CD14-positive monocyte (primary cell): ENCODE measurements around the gene AMOTL1. TPM values are rescaled to one million over a fixed set of nuclear protein-coding genes. Genes with fewer than 3 reads are reported as not detected.

Source experiments
- DNase-seq, 3 donors: peaks; one replicate each; pipeline ENCODE4 v3.0.0-alpha.2; 2011 to 2022
- H2AFZ ChIP-seq: 2 replicates; pipeline ENCODE4 v1.6.0; 2012; ENCODE audit warnings: mild to moderate bottlenecking, low read depth, low read length, inconsistent platforms; ENCODE audit not compliant: insufficient read depth, poor library complexity, severe bottlenecking
- H3K27ac ChIP-seq, 2 donors: 1 replicate in 1 of 2; 2 replicates in 1 of 2; pipeline ENCODE4 v1.5.1; 2012 to 2013; ENCODE audit warnings: low read length in 2 of 2, control low read depth in 1 of 2, inconsistent platforms in 1 of 2, low read depth in 1 of 2, mild to moderate bottlenecking in 1 of 2
- H3K27me3 ChIP-seq, 2 donors: one replicate each; pipeline versions ENCODE4 v1.6.0 to v1.6.1; 2011 to 2013; ENCODE audit warnings: low read length in 2 of 2; ENCODE audit not compliant: control insufficient read depth in 2 of 2, insufficient read depth in 2 of 2
- H3K36me3 ChIP-seq, 2 donors: replicated peaks in 1 of 2; 1 replicate in 1 of 2; 2 replicates in 1 of 2; pipeline versions ENCODE4 v1.5.1 to v1.6.1; 2012 to 2013; ENCODE audit warnings: low read length in 2 of 2, control low read depth in 1 of 2, inconsistent platforms in 1 of 2, mild to moderate bottlenecking in 1 of 2; ENCODE audit not compliant: insufficient read depth in 2 of 2, control insufficient read depth in 1 of 2
- H3K4me1 ChIP-seq, 2 donors: 1 replicate in 1 of 2; 2 replicates in 1 of 2; pipeline versions ENCODE4 v1.5.1 to v1.6.1; 2012 to 2013; ENCODE audit warnings: low read length in 2 of 2, control low read depth in 1 of 2, inconsistent platforms in 1 of 2, mild to moderate bottlenecking in 1 of 2, moderate library complexity in 1 of 2; ENCODE audit not compliant: insufficient read depth in 2 of 2, control insufficient read depth in 1 of 2
- H3K4me2 ChIP-seq: replicated peaks from 2 replicates; pipeline ENCODE3; 2012; ENCODE audit warnings: low read length, moderate library complexity, mild to moderate bottlenecking; ENCODE audit not compliant: poor library complexity, severe bottlenecking; ENCODE audit errors: extremely low read depth
- H3K4me3 ChIP-seq, 3 experiments: fragments of 200-600 bp in 1 of 3; sonication (generic) in 1 of 3; replicated peaks in 1 of 3; 1 replicate in 2 of 3; 2 replicates in 1 of 3; pipeline ENCODE4 v1.5.1; 2011 to 2013; ENCODE audit warnings: low read length in 3 of 3, mild to moderate bottlenecking in 3 of 3, control low read depth in 2 of 3, low read depth in 2 of 3, inconsistent platforms in 1 of 3, moderate library complexity in 1 of 3
- H3K79me2 ChIP-seq: 2 replicates; pipeline ENCODE4 v1.6.0; 2012; ENCODE audit warnings: mild to moderate bottlenecking, control low read depth, inconsistent platforms, low read length, moderate library complexity; ENCODE audit not compliant: insufficient read depth
- H3K9ac ChIP-seq: 2 replicates; pipeline ENCODE4 v1.6.0; 2017; ENCODE audit warnings: low read length, mild to moderate bottlenecking; ENCODE audit not compliant: insufficient read depth, poor library complexity, severe bottlenecking
- H3K9me3 ChIP-seq, 2 donors: replicated peaks in 1 of 2; 1 replicate in 1 of 2; 2 replicates in 1 of 2; pipeline versions ENCODE4 v1.5.1 to v1.6.1; 2012 to 2013; ENCODE audit warnings: low read length in 2 of 2, control low read depth in 1 of 2; ENCODE audit not compliant: control insufficient read depth in 1 of 2, insufficient read depth in 1 of 2
- H4K20me1 ChIP-seq: 2 replicates; pipeline ENCODE4 v1.6.0; 2012; ENCODE audit warnings: mild to moderate bottlenecking, low read length, control low read depth, moderate library complexity; ENCODE audit not compliant: insufficient read depth
- H3K27ac Mint-ChIP-seq, 7 donors: one replicate each; pipeline ENCODE4 v1.8.0; 2020; ENCODE audit warnings: mild to moderate bottlenecking in 7 of 7, mixed read lengths in 7 of 7, moderate library complexity in 6 of 7, inconsistent platforms in 2 of 7
- H3K27me3 Mint-ChIP-seq, 3 donors: one replicate each; pipeline ENCODE4 v1.8.0; 2021 to 2022; ENCODE audit warnings: low read depth in 3 of 3, mild to moderate bottlenecking in 3 of 3, mixed read lengths in 3 of 3, moderate library complexity in 3 of 3, inconsistent platforms in 1 of 3
- H3K36me3 Mint-ChIP-seq, 2 donors: one replicate each; pipeline ENCODE4 v1.8.0; 2020; ENCODE audit warnings: mixed read lengths in 2 of 2, inconsistent platforms in 1 of 2, mild to moderate bottlenecking in 1 of 2
- H3K4me1 Mint-ChIP-seq: one replicate; pipeline ENCODE4 v1.8.0; 2020; ENCODE audit warnings: mild to moderate bottlenecking, mixed read lengths
- H3K4me3 Mint-ChIP-seq, 2 donors: one replicate each; pipeline ENCODE4 v1.8.0; 2020; ENCODE audit warnings: mild to moderate bottlenecking in 2 of 2, mixed read lengths in 2 of 2, moderate library complexity in 1 of 2
- H3K9me3 Mint-ChIP-seq, 7 donors: one replicate each; pipeline ENCODE4 v1.8.0; 2020 to 2022; ENCODE audit warnings: mixed read lengths in 7 of 7, mild to moderate bottlenecking in 6 of 7, moderate library complexity in 6 of 7, inconsistent platforms in 2 of 7
- CTCF ChIP-seq: fragments of 200-600 bp; IDR thresholded peaks from one replicate; pipeline ENCODE4 v1.8.0; 2022; ENCODE audit warnings: antibody characterized with exemption, mild to moderate bottlenecking
- WGBS: methylation state at CpG from one replicate; pipeline ENCODE4 v1.1.5; 2013; ENCODE audit warnings: missing lambda C conversion rate; ENCODE audit not compliant: insufficient coverage; 5-methylcytosine and 5-hydroxymethylcytosine counted together
- intact Hi-C, 2 donors: fragments of 100-400 bp; cut with micrococcal nuclease; formaldehyde crosslinking; loops; one replicate each; pipeline versions ENCODE4 v1.15.0 to v1.15.1; 2023
- polyA plus RNA-seq, 3 donors: library from polyadenylated mRNA; depleted of rRNA in 1 of 3; unstranded in 2 of 3; stranded (reverse) in 1 of 3; fragments of 300-500 nt in 2 of 3; fragments of >200 nt in 1 of 3; fragmentation: Illumina TruSeq in 2 of 3; gene quantifications; 1 replicate in 2 of 3; 2 replicates in 1 of 3; pipeline ENCODE4 v1.2.3, GENCODE V29; 2012 to 2021

Gene AMOTL1
- polyA plus RNA-seq, 3 donors: 0.41 to 0.66 (median 0.46) TPM

GRCh38 chr11:94924612-94925011, 156.5 kb downstream of the AMOTL1 start:
- Mint-ChIP-seq H3K27ac (peak overlapping the region in 1 of 7 donors; percentile 44), H3K36me3 (no peaks in the 10 kb centered on the region), H3K4me1 (peaks cover 37% of the 10 kb centered on the region), H3K9me3 (peaks cover 0 to 7% (median 3%) of the 10 kb centered on the region in 7 donors), H3K4me3 (no peak overlapping the region), H3K27me3 (peaks cover 0 to 3% (median 2%) of the 10 kb centered on the region in 3 donors)
- H2AFZ ChIP-seq: peak overlapping the region; percentile 9
- peaks cover 11 to 13% of the 10 kb centered on the region in 2 donors for H3K4me1 ChIP-seq
- H3K4me3 ChIP-seq: no peak overlapping the region
- H3K79me2 ChIP-seq: no peaks in the 10 kb centered on the region
- no peak overlapping the region for H3K27ac ChIP-seq
- no peak overlapping the region for H3K4me2 ChIP-seq
- 11% methylated on average over 3 of the region's 5 CpGs for WGBS
- no peak for TF ChIP-seq CTCF
- H3K36me3 ChIP-seq: no peaks in the 10 kb centered on the region
- no peaks in the 10 kb centered on the region for H3K27me3 ChIP-seq
- H3K9ac ChIP-seq: no peak overlapping the region
- no peaks in the 10 kb centered on the region for H3K9me3 ChIP-seq
- H4K20me1 ChIP-seq: no peaks in the 10 kb centered on the region
- intact Hi-C loops: no loop called here
- no peak for DNase-seq

- Mint-ChIP-seq H3K4me3 (no peak overlapping the region), H3K4me1 (peaks cover 37% of the 10 kb centered on the region), H3K9me3 (peaks cover 0 to 7% (median 3%) of the 10 kb centered on the region in 7 donors), H3K27me3 (peaks cover 0 to 3% (median 2%) of the 10 kb centered on the region in 3 donors), H3K36me3 (no peaks in the 10 kb centered on the region), H3K27ac (no peak overlapping the region)
- Histone ChIP-seq H3K4me3 (no peak overlapping the region), H3K36me3 (no peaks in the 10 kb centered on the region), H3K4me2 (no peak overlapping the region), H4K20me1 (no peaks in the 10 kb centered on the region), H3K27me3 (no peaks in the 10 kb centered on the region), H3K9ac (no peak overlapping the region), H3K4me1 (peaks cover 11 to 13% of the 10 kb centered on the region in 2 donors), H2AFZ (no peak overlapping the region), H3K27ac (no peak overlapping the region), H3K79me2 (no peaks in the 10 kb centered on the region), H3K9me3 (no peaks in the 10 kb centered on the region)
- intact Hi-C loops: no loop called here
- 83% methylated on average over 1 of the region's 7 CpGs for WGBS
- no peak for DNase-seq
- no peak for TF ChIP-seq CTCF
Observed at GRCh38 chr11:94925422-94926270, 157.5 kb downstream of the AMOTL1 start.
